PC-3 (cell line): ENCODE data around the gene BRWD1.
"Not testable (repeated sequence)": the region's sequence is repeated elsewhere in the genome, so short reads cannot be mapped to it uniquely, and the experiment has no call there.

Experiments
- CTCF ChIP-seq: fragments of 300-600 bp; sonication (generic); conservative IDR thresholded peaks from 2 replicates; pipeline ENCODE4 v1.5.1; 2017; ENCODE audit warnings: antibody characterized with exemption, low read depth, mild to moderate bottlenecking, low read length
- EZH2 ChIP-seq: fragments of 300-600 bp; sonication (generic); IDR thresholded peaks from one replicate; pipeline ENCODE4 v1.6.1; 2017; ENCODE audit warnings: antibody characterized with exemption, mild to moderate bottlenecking, low read length; ENCODE audit not compliant: unreplicated experiment

GRCh38 chr21:39220875-39221274, 92.6 kb downstream of the BRWD1 start:
- not testable (repeated sequence) for TF ChIP-seq CTCF, EZH2
